ENCODE results near the gene HLA-A. TPM values are rescaled to one million over a fixed set of nuclear protein-coding genes. Genes with fewer than 3 reads are reported as not detected.

Gene HLA-A
- total and polyA plus RNA-seq, 3 experiments from 2014 or later = 1,371 to 3,526 (median 1,390) TPM

- Histone ChIP-seq H3K27me3 (ENCODE audit: insufficient read depth, low read length, poor library complexity, severe bottlenecking) (no peaks in the 10 kb centered on the region), H3K4me1 (ENCODE audit: insufficient read depth, low read length) (peaks cover 32% of the 10 kb centered on the region), H3K4me3 (ENCODE audit: low read length) (no peak overlapping the region), H3K9me3 (ENCODE audit: low read length) (no peaks in the 10 kb centered on the region), H3K27ac (ENCODE audit: low read depth, low read length) (peak overlapping the region; percentile 89), H3K36me3 (ENCODE audit: insufficient read depth, low read length) (no peaks in the 10 kb centered on the region)
- POLR2A ChIA-PET = interaction anchor here (0.8 to 3.7 kb wide), 9 partner anchors 9 to 116 kb away, joined by 3 to 36 read pairs (median 6); partner anchors contain the start of gene HLA-A
- Mint-ChIP-seq H3K27me3 (no peaks in the 10 kb centered on the region), H3K4me1 (peaks cover 43 to 50% (median 47%) of the 10 kb centered on the region in 3 donors), H3K9me3 (no peaks in the 10 kb centered on the region), H3K36me3 (peaks cover 0 to 3% (median 0%) of the 10 kb centered on the region in 3 donors), H3K4me3 (peak overlapping the region in 6 of 7 donors; percentile 85 to 89 (median 86)), H3K27ac (peak overlapping the region; percentile 84 to 96 (median 90))
- no peak for DNase-seq
- CTCF ChIA-PET = interaction anchor here (0.8 to 5.9 kb wide), 5 partner anchors 9 to 116 kb away, joined by 3 to 39 read pairs (median 11); partner anchors contain the start of gene HLA-A
These were observed 22.2 kb downstream of the HLA-A start for GRCh38 chr6:29964518-29964886.

- Histone ChIP-seq H3K27me3 (ENCODE audit: insufficient read depth, low read length, poor library complexity, severe bottlenecking) (no peaks in the 10 kb centered on the region), H3K27ac (ENCODE audit: low read depth, low read length) (peak overlapping the region; percentile 89), H3K4me3 (ENCODE audit: low read length) (peak overlapping the region; percentile 69), H3K4me1 (ENCODE audit: insufficient read depth, low read length) (peaks cover 32% of the 10 kb centered on the region), H3K9me3 (ENCODE audit: low read length) (no peaks in the 10 kb centered on the region), H3K36me3 (ENCODE audit: insufficient read depth, low read length) (no peaks in the 10 kb centered on the region)
- ChIA-PET CTCF (interaction anchor here (0.8 to 5.9 kb wide), 9 partner anchors 10 to 227 kb away, joined by 3 to 39 read pairs (median 6); partner anchors contain the start of gene HLA-A), POLR2A (interaction anchor here (0.8 to 3.7 kb wide), 11 partner anchors 9 to 117 kb away, joined by 3 to 36 read pairs (median 5); partner anchors contain the start of gene HLA-A)
- Mint-ChIP-seq H3K27me3 (no peaks in the 10 kb centered on the region), H3K9me3 (no peaks in the 10 kb centered on the region), H3K36me3 (peaks cover 0 to 3% (median 0%) of the 10 kb centered on the region in 3 donors), H3K4me3 (peak overlapping the region; percentile 85 to 90 (median 87)), H3K27ac (peak overlapping the region; percentile 85 to 98 (median 93)), H3K4me1 (peaks cover 43 to 50% (median 47%) of the 10 kb centered on the region in 3 donors)
- peak; percentile 67 to 89 (median 80) for DNase-seq
These were observed 22.7 kb downstream of the HLA-A start for GRCh38 chr6:29964887-29965562.

GRCh38 chr6:29965563-29965872 lies 23.2 kb downstream of the HLA-A start:
- Mint-ChIP-seq H3K4me1 (peaks cover 43 to 50% (median 47%) of the 10 kb centered on the region in 3 donors), H3K27me3 (no peaks in the 10 kb centered on the region), H3K27ac (peak overlapping the region; percentile 85 to 98 (median 93)), H3K4me3 (peak overlapping the region; percentile 85 to 90 (median 87)), H3K9me3 (no peaks in the 10 kb centered on the region), H3K36me3 (peaks cover 0 to 3% (median 0%) of the 10 kb centered on the region in 3 donors)
- Histone ChIP-seq H3K4me3 (ENCODE audit: low read length) (peak overlapping the region; percentile 69), H3K9me3 (ENCODE audit: low read length) (no peaks in the 10 kb centered on the region), H3K27ac (ENCODE audit: low read depth, low read length) (peak overlapping the region; percentile 89), H3K36me3 (ENCODE audit: insufficient read depth, low read length) (no peaks in the 10 kb centered on the region), H3K27me3 (ENCODE audit: insufficient read depth, low read length, poor library complexity, severe bottlenecking) (no peaks in the 10 kb centered on the region), H3K4me1 (ENCODE audit: insufficient read depth, low read length) (peaks cover 32% of the 10 kb centered on the region)
- no peak for DNase-seq
- ChIA-PET POLR2A (interaction anchor here (1.1 to 3.7 kb wide), 7 partner anchors 10 to 117 kb away, joined by 3 to 36 read pairs (median 6); partner anchors contain the start of gene HLA-A), CTCF (interaction anchor here (1.3 to 5.9 kb wide), 8 partner anchors 10 to 227 kb away, joined by 3 to 39 read pairs (median 8); partner anchors contain the start of gene HLA-A)

GRCh38 chr6:29965873-29966601 lies 23.7 kb downstream of the HLA-A start:
- Histone ChIP-seq H3K27me3 (ENCODE audit: insufficient read depth, low read length, poor library complexity, severe bottlenecking) (no peaks in the 10 kb centered on the region), H3K9me3 (ENCODE audit: low read length) (no peaks in the 10 kb centered on the region), H3K36me3 (ENCODE audit: insufficient read depth, low read length) (no peaks in the 10 kb centered on the region), H3K27ac (ENCODE audit: low read depth, low read length) (peak overlapping the region; percentile 89), H3K4me1 (ENCODE audit: insufficient read depth, low read length) (peaks cover 32% of the 10 kb centered on the region), H3K4me3 (ENCODE audit: low read length) (peak overlapping the region; percentile 69)
- H3K27ac Mint-ChIP-seq = peak overlapping the region; percentile 79 to 98 (median 93)
- CTCF ChIA-PET = interaction anchor here (0.7 to 5.9 kb wide), 10 partner anchors 10 to 312 kb away, joined by 3 to 39 read pairs (median 5); partner anchors contain the start of gene HLA-A
- H3K4me1 Mint-ChIP-seq = peaks cover 43 to 50% (median 47%) of the 10 kb centered on the region in 3 donors
- DNase-seq = peak; percentile 39 to 72 (median 53)
- H3K9me3 Mint-ChIP-seq = no peaks in the 10 kb centered on the region
- H3K4me3 Mint-ChIP-seq = peak overlapping the region; percentile 58 to 90 (median 87)
- POLR2A ChIA-PET = interaction anchor here (0.6 to 3.7 kb wide), 9 partner anchors 9 to 258 kb away, joined by 3 to 36 read pairs (median 5); partner anchors contain the start of gene HLA-A
- H3K36me3 Mint-ChIP-seq = peaks cover 0 to 3% (median 0%) of the 10 kb centered on the region in 3 donors
- no peaks in the 10 kb centered on the region for H3K27me3 Mint-ChIP-seq

GRCh38 chr6:29967379-29968010 lies 25.2 kb downstream of the HLA-A start:
- Mint-ChIP-seq H3K4me1 (peaks cover 47 to 54% (median 51%) of the 10 kb centered on the region in 3 donors), H3K36me3 (peaks cover 0 to 3% (median 1%) of the 10 kb centered on the region in 3 donors), H3K27me3 (peaks cover 4% of the 10 kb centered on the region in 2 donors), H3K9me3 (no peaks in the 10 kb centered on the region), H3K27ac (peak overlapping the region in 4 of 8 donors; percentile 13 to 62 (median 28)), H3K4me3 (peak overlapping the region in 2 of 7 donors; percentile 26 to 49)
- H3K27me3 ChIP-seq (ENCODE audit: insufficient read depth, low read length, poor library complexity, severe bottlenecking) = no peaks in the 10 kb centered on the region
- peaks cover 34% of the 10 kb centered on the region for H3K4me1 ChIP-seq (ENCODE audit: insufficient read depth, low read length)
- no peaks in the 10 kb centered on the region for H3K9me3 ChIP-seq (ENCODE audit: low read length)
- ChIA-PET POLR2A (interaction anchor here (0.6 to 1.1 kb wide), 2 partner anchors 317 to 1985 kb away, joined by 3 read pairs; no protein-coding TSS in a partner anchor), CTCF (interaction anchor here (0.6 to 5.9 kb wide), 9 partner anchors 8 to 314 kb away, joined by 3 to 39 read pairs (median 4); no protein-coding TSS in a partner anchor)
- peak overlapping the region; percentile 89 for H3K27ac ChIP-seq (ENCODE audit: low read depth, low read length)
- no peak for DNase-seq
- no peak overlapping the region for H3K4me3 ChIP-seq (ENCODE audit: low read length)
- H3K36me3 ChIP-seq (ENCODE audit: insufficient read depth, low read length) = no peaks in the 10 kb centered on the region

- Mint-ChIP-seq H3K4me1 (peaks cover 40 to 50% (median 48%) of the 10 kb centered on the region in 3 donors), H3K27ac (no peak overlapping the region), H3K4me3 (no peak overlapping the region), H3K27me3 (peaks cover 8 to 10% of the 10 kb centered on the region in 2 donors), H3K36me3 (peaks cover 0 to 3% (median 1%) of the 10 kb centered on the region in 3 donors), H3K9me3 (no peaks in the 10 kb centered on the region)
- Histone ChIP-seq H3K27me3 (ENCODE audit: insufficient read depth, low read length, poor library complexity, severe bottlenecking) (no peaks in the 10 kb centered on the region), H3K36me3 (ENCODE audit: insufficient read depth, low read length) (no peaks in the 10 kb centered on the region), H3K9me3 (ENCODE audit: low read length) (no peaks in the 10 kb centered on the region), H3K4me1 (ENCODE audit: insufficient read depth, low read length) (peaks cover 36% of the 10 kb centered on the region), H3K27ac (ENCODE audit: low read depth, low read length) (no peak overlapping the region), H3K4me3 (ENCODE audit: low read length) (no peak overlapping the region)
- CTCF ChIA-PET = interaction anchor here (0.6 to 5.9 kb wide), 8 partner anchors 8 to 139 kb away, joined by 3 to 39 read pairs (median 7); no protein-coding TSS in a partner anchor
- no peak for DNase-seq
- POLR2A ChIA-PET = interaction anchor here (0.6 to 1.1 kb wide), 2 partner anchors 318 to 1984 kb away, joined by 3 read pairs; no protein-coding TSS in a partner anchor
These were observed 25.8 kb downstream of the HLA-A start for GRCh38 chr6:29968130-29968529.

GRCh38 chr6:29968905-29969304 lies 26.6 kb downstream of the HLA-A start:
- ChIA-PET CTCF (interaction anchor here (1.1 to 5.9 kb wide), 2 partner anchors 120 to 231 kb away, joined by 3 to 39 read pairs; no protein-coding TSS in a partner anchor), POLR2A (interaction anchor here (0.7 kb wide), 1 partner anchor 138 kb away, joined by 3 read pairs; no protein-coding TSS in a partner anchor)
- H3K4me1 ChIP-seq (ENCODE audit: insufficient read depth, low read length) = peaks cover 36% of the 10 kb centered on the region
- no peaks in the 10 kb centered on the region for H3K9me3 ChIP-seq (ENCODE audit: low read length)
- Mint-ChIP-seq H3K9me3 (no peaks in the 10 kb centered on the region), H3K27ac (no peak overlapping the region), H3K4me1 (peaks cover 40 to 44% (median 42%) of the 10 kb centered on the region in 3 donors), H3K36me3 (peaks cover 0 to 3% (median 1%) of the 10 kb centered on the region in 3 donors), H3K4me3 (no peak overlapping the region), H3K27me3 (peaks cover 14 to 18% of the 10 kb centered on the region in 2 donors)
- no peaks in the 10 kb centered on the region for H3K36me3 ChIP-seq (ENCODE audit: insufficient read depth, low read length)
- H3K4me3 ChIP-seq (ENCODE audit: low read length) = no peak overlapping the region
- no peaks in the 10 kb centered on the region for H3K27me3 ChIP-seq (ENCODE audit: insufficient read depth, low read length, poor library complexity, severe bottlenecking)
- no peak for DNase-seq
- no peak overlapping the region for H3K27ac ChIP-seq (ENCODE audit: low read depth, low read length)

Data from CD8-positive, alpha-beta memory T cell (primary cell).